Measurements from ENCODE around the gene LUZP2.

- no peak for TF ChIP-seq CTCF (conservative IDR thresholded peaks at IDR 0.05; ENCODE audit: low read length)
- no peak for TF ChIP-seq EZH2phosphoT487 (IDR thresholded peaks at IDR 0.05; ENCODE audit: borderline replicate concordance, low read depth, low read length)
These were observed 18.1 kb upstream of the LUZP2 start for GRCh38 chr11:24478718-24479117.
